ENCODE measurements around the gene MRPL36.

DNA sequence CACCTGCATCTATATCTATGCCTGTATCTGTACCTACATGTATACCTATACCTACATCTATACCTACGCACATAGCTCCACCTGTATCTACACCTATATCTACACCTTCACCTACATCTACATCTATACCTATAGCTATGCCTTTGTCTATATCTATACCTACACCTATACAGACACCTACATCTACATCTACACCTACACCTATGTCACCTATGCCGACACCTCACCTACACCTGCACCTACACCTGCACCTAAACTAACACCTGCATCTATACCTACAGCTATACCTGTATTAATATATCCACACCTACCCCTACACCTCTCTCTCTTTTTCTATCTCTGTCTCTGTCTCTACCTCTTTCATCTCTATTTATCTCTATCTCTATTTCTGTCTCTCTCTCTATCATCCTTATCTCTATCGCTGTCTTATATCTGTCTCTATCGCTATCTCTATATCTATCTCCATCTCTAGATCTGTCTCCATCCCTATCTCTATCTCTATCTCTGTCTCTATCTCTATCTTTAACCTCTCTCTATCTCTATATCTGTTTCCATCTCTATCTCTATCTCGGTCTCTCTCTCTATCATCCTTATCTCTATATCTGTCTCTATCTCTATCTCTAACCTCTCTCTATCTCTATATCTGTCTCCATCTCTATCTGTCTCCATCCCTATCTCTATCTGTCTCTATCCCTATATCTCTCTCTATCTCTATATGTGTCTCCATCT lies 45.2 kb upstream of the MRPL36 start:
- TF ChIP-seq, protein P1, sequence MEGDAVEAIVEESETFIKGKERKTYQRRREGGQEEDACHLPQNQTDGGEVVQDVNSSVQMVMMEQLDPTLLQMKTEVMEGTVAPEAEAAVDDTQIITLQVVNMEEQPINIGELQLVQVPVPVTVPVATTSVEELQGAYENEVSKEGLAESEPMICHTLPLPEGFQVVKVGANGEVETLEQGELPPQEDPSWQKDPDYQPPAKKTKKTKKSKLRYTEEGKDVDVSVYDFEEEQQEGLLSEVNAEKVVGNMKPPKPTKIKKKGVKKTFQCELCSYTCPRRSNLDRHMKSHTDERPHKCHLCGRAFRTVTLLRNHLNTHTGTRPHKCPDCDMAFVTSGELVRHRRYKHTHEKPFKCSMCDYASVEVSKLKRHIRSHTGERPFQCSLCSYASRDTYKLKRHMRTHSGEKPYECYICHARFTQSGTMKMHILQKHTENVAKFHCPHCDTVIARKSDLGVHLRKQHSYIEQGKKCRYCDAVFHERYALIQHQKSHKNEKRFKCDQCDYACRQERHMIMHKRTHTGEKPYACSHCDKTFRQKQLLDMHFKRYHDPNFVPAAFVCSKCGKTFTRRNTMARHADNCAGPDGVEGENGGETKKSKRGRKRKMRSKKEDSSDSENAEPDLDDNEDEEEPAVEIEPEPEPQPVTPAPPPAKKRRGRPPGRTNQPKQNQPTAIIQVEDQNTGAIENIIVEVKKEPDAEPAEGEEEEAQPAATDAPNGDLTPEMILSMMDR (IDR thresholded peaks at IDR 0.05): no peak
- TF ChIP-seq POLR2A (IDR thresholded peaks at IDR 0.05) (no peak), POLR2AphosphoS5 (IDR thresholded peaks at IDR 0.05) (no peak)

Data from breast epithelium (tissue), 3 donors.